ENCODE data around the gene RUNX1.

The RUNX1 gene

GRCh38 chr21:35058058-35058457 is 9.0 kb upstream of the RUNX1 start:
- DNase-seq, result no peak

GRCh38 chr21:35057428-35057827 is 8.3 kb upstream of the RUNX1 start:
- no peak for DNase-seq

- no peak for DNase-seq
Measured at GRCh38 chr21:35053356-35054096, 4.4 kb upstream of the RUNX1 start.

GRCh38 chr21:35052801-35053200 is 3.7 kb upstream of the RUNX1 start:
- DNase-seq, result no peak

- peak; percentile 57 to 93 (median 73) for DNase-seq
Measured at GRCh38 chr21:35051287-35051818, 2.3 kb upstream of the RUNX1 start.

GRCh38 chr21:35050348-35051286 is 1.5 kb upstream of the RUNX1 start:
- DNase-seq, result peak in 1 of 5 donors; percentile 80

GRCh38 chr21:35048183-35048601 is 910 bp downstream of the RUNX1 start:
- peak in 1 of 5 donors; percentile 63 for DNase-seq

- no peak for DNase-seq
Measured at GRCh38 chr21:35046880-35047229, 2.2 kb downstream of the RUNX1 start.

- DNase-seq, result no peak
Measured at GRCh38 chr21:35046263-35046624, 2.9 kb downstream of the RUNX1 start.

- peak in 4 of 5 donors; percentile 30 to 72 (median 48) for DNase-seq
Measured at GRCh38 chr21:35045542-35046262, 3.4 kb downstream of the RUNX1 start.

GRCh38 chr21:35044770-35045541 is 4.1 kb downstream of the RUNX1 start:
- peak in 1 of 5 donors; percentile 76 for DNase-seq

GRCh38 chr21:35044128-35044527 is 5.0 kb downstream of the RUNX1 start:
- no peak for DNase-seq

- DNase-seq, result peak in 1 of 5 donors; percentile 78
Measured at GRCh38 chr21:35043549-35043948, 5.6 kb downstream of the RUNX1 start.

- DNase-seq, result no peak
Measured at GRCh38 chr21:35042836-35043235, 6.3 kb downstream of the RUNX1 start.

GRCh38 chr21:35041881-35042280 is 7.2 kb downstream of the RUNX1 start:
- DNase-seq, result no peak

GRCh38 chr21:35041122-35041521 is 8.0 kb downstream of the RUNX1 start:
- DNase-seq, result no peak

- no peak for DNase-seq
Measured at GRCh38 chr21:35039595-35040289, 9.4 kb downstream of the RUNX1 start.

- no peak for DNase-seq
Measured at GRCh38 chr21:35038772-35039319, 10.3 kb downstream of the RUNX1 start.

- no peak for DNase-seq
Measured at GRCh38 chr21:35037384-35037765, 11.7 kb downstream of the RUNX1 start.

GRCh38 chr21:35036465-35037383 is 12.4 kb downstream of the RUNX1 start:
- no peak for DNase-seq
